ENCODE results near the gene CEP152.

DNA sequence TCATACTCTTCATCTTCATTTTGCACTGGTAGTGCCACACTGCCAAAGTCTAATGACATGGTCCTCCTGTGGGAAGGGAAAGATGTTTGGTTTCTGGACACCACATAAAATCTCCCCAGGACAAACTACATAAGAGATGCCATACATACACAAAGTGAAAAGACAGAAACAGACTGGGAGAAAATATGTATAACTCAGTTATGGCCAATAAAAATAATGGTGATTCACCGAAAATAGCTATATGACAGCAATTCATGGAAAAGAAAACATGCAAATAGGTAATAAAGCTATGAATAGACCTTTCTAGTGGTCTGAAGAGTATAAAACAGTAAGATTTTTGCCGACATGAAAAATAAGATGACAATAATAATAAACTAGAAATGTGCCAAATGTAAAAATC, 5.3 kb downstream of the CEP152 start:
- TF ChIP-seq, protein P1, sequence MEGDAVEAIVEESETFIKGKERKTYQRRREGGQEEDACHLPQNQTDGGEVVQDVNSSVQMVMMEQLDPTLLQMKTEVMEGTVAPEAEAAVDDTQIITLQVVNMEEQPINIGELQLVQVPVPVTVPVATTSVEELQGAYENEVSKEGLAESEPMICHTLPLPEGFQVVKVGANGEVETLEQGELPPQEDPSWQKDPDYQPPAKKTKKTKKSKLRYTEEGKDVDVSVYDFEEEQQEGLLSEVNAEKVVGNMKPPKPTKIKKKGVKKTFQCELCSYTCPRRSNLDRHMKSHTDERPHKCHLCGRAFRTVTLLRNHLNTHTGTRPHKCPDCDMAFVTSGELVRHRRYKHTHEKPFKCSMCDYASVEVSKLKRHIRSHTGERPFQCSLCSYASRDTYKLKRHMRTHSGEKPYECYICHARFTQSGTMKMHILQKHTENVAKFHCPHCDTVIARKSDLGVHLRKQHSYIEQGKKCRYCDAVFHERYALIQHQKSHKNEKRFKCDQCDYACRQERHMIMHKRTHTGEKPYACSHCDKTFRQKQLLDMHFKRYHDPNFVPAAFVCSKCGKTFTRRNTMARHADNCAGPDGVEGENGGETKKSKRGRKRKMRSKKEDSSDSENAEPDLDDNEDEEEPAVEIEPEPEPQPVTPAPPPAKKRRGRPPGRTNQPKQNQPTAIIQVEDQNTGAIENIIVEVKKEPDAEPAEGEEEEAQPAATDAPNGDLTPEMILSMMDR (IDR thresholded peaks at IDR 0.05; ENCODE audit: insufficient read depth, low read length): no peak
- no peak for TF ChIP-seq POLR2AphosphoS5 (IDR thresholded peaks at IDR 0.05; ENCODE audit: low read depth)
